GM23338 (cell line): ENCODE data around the gene ADGB. TPM values are rescaled to one million over a fixed set of nuclear protein-coding genes. Genes with fewer than 3 reads are reported as not detected.

Experiments
- ATAC-seq: fragments of 200-7000 bp; cut with Tn5 transposase; 3 replicates; pipeline ENCODE4 v1.9.1; 2020
- DNase-seq: peaks from one replicate; pipeline ENCODE4 v3.0.0-alpha.2; 2015; ENCODE audit warnings: low spot score
- H2AFZ ChIP-seq: fragments of 200-600 bp; sonication (generic); 2 replicates; pipeline ENCODE4 v1.8.0; 2016; ENCODE audit warnings: antibody characterized with exemption, mild to moderate bottlenecking, moderate library complexity
- H3F3A ChIP-seq: fragments of 200-600 bp; sonication (generic); replicated peaks from 2 replicates; pipeline ENCODE4 v1.8.0; 2017; ENCODE audit warnings: antibody characterized with exemption, mixed run types, low read depth
- H3K27ac ChIP-seq: fragments of 200-600 bp; sonication (generic); 2 replicates; pipeline ENCODE4 v1.6.1; 2016; ENCODE audit warnings: low read depth
- H3K27me3 ChIP-seq: fragments of 200-600 bp; sonication (generic); 2 replicates; pipeline ENCODE4 v1.8.0; 2016; ENCODE audit warnings: mild to moderate bottlenecking, mixed run types, moderate library complexity; ENCODE audit not compliant: insufficient read depth
- H3K36me3 ChIP-seq: fragments of 200-600 bp; sonication (generic); 2 replicates; pipeline ENCODE4 v1.8.0; 2016; ENCODE audit warnings: mild to moderate bottlenecking; ENCODE audit not compliant: insufficient read depth
- H3K4me1 ChIP-seq: fragments of 200-600 bp; sonication (generic); 2 replicates; pipeline ENCODE4 v1.8.0; 2016; ENCODE audit warnings: mild to moderate bottlenecking, moderate library complexity; ENCODE audit not compliant: insufficient read depth
- H3K4me2 ChIP-seq: fragments of 200-600 bp; sonication (generic); 2 replicates; pipeline ENCODE4 v1.7.1; 2017; ENCODE audit warnings: mixed run types
- H3K4me3 ChIP-seq: fragments of 200-600 bp; sonication (generic); 2 replicates; pipeline ENCODE4 v1.6.1; 2016; ENCODE audit warnings: mixed run types
- H3K79me2 ChIP-seq: fragments of 200-600 bp; sonication (generic); replicated peaks from 2 replicates; pipeline ENCODE4 v1.8.0; 2017; ENCODE audit warnings: mild to moderate bottlenecking; ENCODE audit not compliant: insufficient read depth
- H3K9me2 ChIP-seq: fragments of 200-600 bp; sonication (generic); 2 replicates; pipeline ENCODE4 v1.8.0; 2017; ENCODE audit not compliant: insufficient read depth
- H4K20me1 ChIP-seq: fragments of 200-600 bp; sonication (generic); replicated peaks from 2 replicates; pipeline ENCODE4 v1.8.0; 2017; ENCODE audit warnings: mild to moderate bottlenecking; ENCODE audit not compliant: insufficient read depth
- H3K27ac Mint-ChIP-seq: 2 replicates; pipeline ENCODE4 v1.8.0; 2020; ENCODE audit warnings: inconsistent platforms, mild to moderate bottlenecking, moderate library complexity, mixed read lengths
- H3K27me3 Mint-ChIP-seq: 3 replicates; pipeline ENCODE4 v1.8.0; 2022; ENCODE audit warnings: low read depth, mild to moderate bottlenecking, moderate library complexity, mixed read lengths, inconsistent platforms; ENCODE audit not compliant: insufficient read depth, poor library complexity
- H3K36me3 Mint-ChIP-seq: 3 replicates; pipeline ENCODE4 v1.8.0; 2021; ENCODE audit warnings: low read depth, mild to moderate bottlenecking, inconsistent platforms, moderate library complexity, mixed read lengths
- H3K4me1 Mint-ChIP-seq: 3 replicates; pipeline ENCODE4 v1.8.0; 2020; ENCODE audit warnings: mild to moderate bottlenecking, inconsistent platforms, mixed read lengths
- H3K4me3 Mint-ChIP-seq: 3 replicates; pipeline ENCODE4 v1.8.0; 2021; ENCODE audit warnings: moderate library complexity, mild to moderate bottlenecking, inconsistent platforms, mixed read lengths
- H3K9me3 Mint-ChIP-seq: 3 replicates; pipeline ENCODE4 v1.8.0; 2020; ENCODE audit warnings: moderate library complexity, mild to moderate bottlenecking, inconsistent platforms, mixed read lengths
- CREB1 ChIP-seq: fragments of 250-450 bp; sonication (Bioruptor Pico); IDR thresholded peaks from 2 replicates; pipeline ENCODE4 v1.5.0; 2020; ENCODE audit warnings: low read depth, mild to moderate bottlenecking, moderate library complexity
- CTCF ChIP-seq, 2 experiments: fragments of 200-600 bp in 1 of 2; sonication (generic) in 1 of 2; conservative IDR thresholded peaks; 2 replicates each; pipeline versions ENCODE4 v1.5.1 to v1.6.1; 2016 to 2017; ENCODE audit warnings: antibody characterized with exemption in 2 of 2, low read depth in 2 of 2, mild to moderate bottlenecking in 2 of 2, moderate library complexity in 1 of 2
- ETS1 ChIP-seq: IDR thresholded peaks from 2 replicates; pipeline ENCODE4 v1.6.1; 2016; ENCODE audit warnings: antibody characterized with exemption
- EZH2 ChIP-seq: fragments of 200-600 bp; sonication (generic); IDR thresholded peaks from one replicate; pipeline ENCODE4 v1.8.0; 2017; ENCODE audit warnings: antibody characterized with exemption, mild to moderate bottlenecking, low read depth; ENCODE audit not compliant: unreplicated experiment
- EZH2phosphoT487 ChIP-seq: fragments of 200-600 bp; sonication (generic); IDR thresholded peaks from one replicate; pipeline ENCODE4 v1.8.1; 2018; ENCODE audit warnings: antibody characterized with exemption; ENCODE audit not compliant: unreplicated experiment
- JUNB ChIP-seq: IDR thresholded peaks from one replicate; pipeline ENCODE4 v1.6.1; 2016; ENCODE audit warnings: antibody characterized with exemption; ENCODE audit not compliant: unreplicated experiment
- NANOG ChIP-seq: IDR thresholded peaks from 2 replicates; pipeline ENCODE4 v1.6.1; 2016; ENCODE audit warnings: antibody characterized with exemption, borderline replicate concordance
- POLR2AphosphoS5 ChIP-seq: IDR thresholded peaks from 2 replicates; pipeline ENCODE4 v1.6.1; 2016; ENCODE audit warnings: antibody characterized with exemption, low read depth
- REST ChIP-seq: IDR thresholded peaks from one replicate; pipeline ENCODE4 v1.6.1; 2018; ENCODE audit warnings: antibody characterized with exemption; ENCODE audit not compliant: unreplicated experiment
- STAT1 ChIP-seq: IDR thresholded peaks from one replicate; pipeline ENCODE4 v1.6.1; 2016; ENCODE audit warnings: antibody characterized with exemption; ENCODE audit not compliant: unreplicated experiment
- ZNF114 ChIP-seq: fragments of 250-450 bp; sonication (Bioruptor Pico); IDR thresholded peaks from 2 replicates; pipeline ENCODE4 v1.5.0; 2020; ENCODE audit warnings: mild to moderate bottlenecking, moderate library complexity
- ZNF331 ChIP-seq: fragments of 250-450 bp; sonication (Bioruptor Pico); IDR thresholded peaks from 2 replicates; pipeline ENCODE4 v1.5.0; 2020; ENCODE audit warnings: low read depth, mild to moderate bottlenecking, moderate library complexity
- ZNF462 ChIP-seq: fragments of 250-450 bp; sonication (Bioruptor Pico); IDR thresholded peaks from 2 replicates; pipeline ENCODE4 v1.5.0; 2020; ENCODE audit warnings: mild to moderate bottlenecking, moderate library complexity
- polyA plus RNA-seq: library from polyadenylated mRNA; unstranded; fragments of >200 nt; fragmentation: Nextera tagmentation; extraction: Ambion mirVana; gene quantifications from 2 replicates; pipeline ENCODE4 v1.2.1, GENCODE V29; 2016
- total RNA-seq: library from RNA; depleted of rRNA; stranded (reverse); fragments of >200 nt; shearing (Covaris generic); gene quantifications from 2 replicates; pipeline ENCODE4 v1.2.3, GENCODE V29; 2014

ADGB gene
- total and polyA plus RNA-seq, 2 experiments from 2014 or later = not detected

- H3K36me3 ChIP-seq = no peaks in the 10 kb centered on the region
- Mint-ChIP-seq H3K27ac (no peak overlapping the region), H3K4me1 (no peaks in the 10 kb centered on the region), H3K27me3 (no peaks in the 10 kb centered on the region), H3K36me3 (no peaks in the 10 kb centered on the region), H3K4me3 (no peak overlapping the region), H3K9me3 (peaks cover 3% of the 10 kb centered on the region; the same call in 1 of the 3 replicates)
- H3K4me3 ChIP-seq = no peak overlapping the region
- ATAC-seq = no peak
- no peak overlapping the region for H2AFZ ChIP-seq
- H3K27ac ChIP-seq = no peak overlapping the region
- no peaks in the 10 kb centered on the region for H3K27me3 ChIP-seq
- no peaks in the 10 kb centered on the region for H3K4me1 ChIP-seq
- H3K79me2 ChIP-seq = no peaks in the 10 kb centered on the region
- H3F3A ChIP-seq = no peaks in the 10 kb centered on the region
- no peak for DNase-seq
- no peaks in the 10 kb centered on the region for H4K20me1 ChIP-seq
- no peak overlapping the region for H3K4me2 ChIP-seq
- no peaks in the 10 kb centered on the region; the same call in 1 of the 2 replicates for H3K9me2 ChIP-seq
- no peak for TF ChIP-seq NANOG
- TF ChIP-seq REST = no peak
- no peak for TF ChIP-seq EZH2phosphoT487
- no peak for TF ChIP-seq ZNF114
- no peak for TF ChIP-seq STAT1
- no peak for TF ChIP-seq POLR2AphosphoS5
- no peak for TF ChIP-seq CTCF (conservative IDR thresholded peaks at IDR 0.05; ENCODE audit: low read depth in 2 of 2)
- no peak for TF ChIP-seq CREB1 (CRISPR knock-in tag)
- no peak for TF ChIP-seq ZNF331
- no peak for TF ChIP-seq ETS1
- TF ChIP-seq ZNF462 (CRISPR knock-in tag) = no peak
- TF ChIP-seq EZH2 = no peak
- TF ChIP-seq JUNB = no peak
Measured at GRCh38 chr6:146642921-146643320, 44.1 kb downstream of the ADGB start.
